Stromal cell of bone marrow (primary cell): Measurements from ENCODE around the gene SLC30A3.
"Not testable (repeated sequence)": the region's sequence is repeated elsewhere in the genome, so short reads cannot be mapped to it uniquely, and the experiment has no call there.

Experiments
- DNase-seq: peaks from one replicate; pipeline ENCODE4 v3.0.0-alpha.2; 2012; ENCODE audit warnings: low read depth

The SLC30A3 gene

DNA sequence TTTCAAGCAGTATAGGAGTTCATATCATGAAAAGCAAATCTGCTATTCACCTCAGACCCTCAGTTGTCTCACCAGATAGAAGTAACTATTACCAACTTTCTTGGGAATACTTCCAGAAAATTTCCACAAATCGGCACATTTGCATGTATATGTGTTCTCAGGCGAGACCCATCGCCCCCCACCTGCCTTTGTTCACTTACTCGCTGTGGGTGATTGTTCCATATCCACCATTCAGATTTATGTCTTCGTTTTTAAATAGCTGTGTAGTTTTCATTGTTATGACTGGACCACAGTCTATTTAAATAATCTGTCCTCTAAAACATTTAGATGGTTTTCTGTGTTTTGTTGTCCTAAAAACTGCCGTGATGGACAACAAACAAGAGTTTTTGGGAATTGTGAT lies 22.6 kb upstream of the SLC30A3 start:
- DNase-seq, result no peak

DNA sequence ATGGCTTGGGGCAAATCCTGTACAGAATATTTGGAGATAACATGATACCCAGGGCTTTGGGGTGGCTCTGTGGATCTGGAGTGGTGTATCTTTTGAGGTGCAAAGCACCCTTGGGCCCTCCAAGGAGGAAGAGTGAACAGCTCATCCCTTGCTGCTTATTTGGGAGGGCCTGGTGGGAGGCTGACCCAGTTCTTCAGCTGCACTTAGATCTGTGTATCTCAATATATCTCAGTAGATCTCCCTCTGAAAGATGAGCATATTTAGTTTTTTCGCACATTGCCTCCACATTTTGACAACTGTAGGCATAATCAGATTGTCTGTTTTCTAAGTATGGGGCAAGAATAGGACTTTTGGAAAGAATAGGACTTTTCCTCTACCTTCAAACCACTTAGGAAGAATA lies 22.1 kb upstream of the SLC30A3 start:
- DNase-seq, result no peak

DNA sequence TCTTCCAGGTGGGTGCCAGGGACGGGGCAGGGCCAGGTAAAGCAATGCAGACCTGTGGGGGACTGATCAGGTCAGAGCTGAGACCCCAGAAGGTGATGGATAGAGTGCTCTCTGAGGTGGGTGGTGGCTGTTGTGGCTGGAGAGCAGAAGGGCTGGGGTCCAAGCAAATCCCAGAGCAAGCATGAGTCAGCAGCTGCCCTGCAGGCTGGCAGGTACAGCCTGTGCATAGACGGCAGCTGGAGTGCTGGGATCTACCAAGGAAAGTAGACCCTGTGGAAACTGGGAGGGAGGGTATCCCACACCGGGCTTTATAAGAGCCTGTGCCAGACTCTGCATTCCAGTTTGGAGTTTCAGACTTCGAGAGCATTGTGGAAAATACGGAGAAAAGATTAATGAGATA lies 20.0 kb upstream of the SLC30A3 start:
- DNase-seq, result no peak

DNA sequence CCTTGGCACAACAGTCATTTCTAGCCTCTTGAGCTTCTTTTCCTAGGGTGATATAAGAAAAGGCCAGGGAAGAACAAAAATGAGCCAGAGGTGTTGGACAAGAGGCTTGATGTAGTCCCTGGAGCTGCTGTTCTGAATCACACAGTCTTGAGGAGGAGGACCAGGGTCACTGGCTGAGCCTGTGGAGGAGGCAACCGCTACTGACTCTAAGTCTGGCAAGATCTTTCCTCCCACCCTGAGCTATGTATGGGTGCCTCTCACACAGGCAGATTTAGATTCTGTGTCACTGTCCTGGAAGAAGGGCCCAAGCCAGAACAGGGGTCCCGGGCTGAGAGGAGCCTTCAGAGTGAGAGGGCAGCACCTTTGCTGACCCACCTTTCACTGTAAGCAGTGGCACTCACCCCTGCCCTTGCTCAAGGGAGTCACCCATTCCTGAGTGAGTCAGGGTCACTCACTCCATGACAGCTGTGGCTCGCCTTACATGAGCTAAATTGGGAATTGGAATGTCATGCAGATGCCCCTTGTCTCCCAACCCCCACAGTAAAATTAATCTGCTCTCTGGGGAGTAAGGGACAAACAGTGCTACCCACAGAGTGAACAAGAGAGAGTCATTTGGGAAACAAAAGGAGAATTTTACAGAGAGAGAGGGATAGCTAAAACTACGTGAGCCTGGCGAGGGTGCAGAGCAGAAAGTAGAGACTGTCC lies 19.2 kb upstream of the SLC30A3 start, which contains the start of gene TRIM54:
TSS of gene TRIM54 (plus strand) at position 575 of the 705 bp plus-strand sequence. CDS start 303 bp downstream, outside the sequence.
- no peak for DNase-seq

DNA sequence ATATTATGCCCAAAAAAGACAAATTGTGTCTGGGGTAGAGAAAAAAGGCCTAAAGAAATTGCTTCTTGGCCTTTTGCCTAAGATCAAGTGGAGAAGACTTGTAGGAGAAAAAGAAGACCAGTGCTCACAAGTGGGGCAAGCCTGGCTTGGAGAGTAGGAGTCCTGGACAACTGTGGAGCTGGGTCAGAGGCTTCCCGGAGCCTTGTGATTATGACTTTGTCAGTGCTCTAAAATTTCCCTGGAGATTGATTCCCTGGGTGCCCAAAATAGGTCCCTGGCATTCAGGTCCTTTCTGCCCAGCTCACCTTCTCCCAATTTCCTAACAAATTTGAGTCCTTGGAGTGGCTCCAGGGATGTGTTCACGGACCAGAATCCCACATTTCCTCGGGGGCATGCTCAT lies 18.6 kb upstream of the SLC30A3 start:
- no peak for DNase-seq

DNA sequence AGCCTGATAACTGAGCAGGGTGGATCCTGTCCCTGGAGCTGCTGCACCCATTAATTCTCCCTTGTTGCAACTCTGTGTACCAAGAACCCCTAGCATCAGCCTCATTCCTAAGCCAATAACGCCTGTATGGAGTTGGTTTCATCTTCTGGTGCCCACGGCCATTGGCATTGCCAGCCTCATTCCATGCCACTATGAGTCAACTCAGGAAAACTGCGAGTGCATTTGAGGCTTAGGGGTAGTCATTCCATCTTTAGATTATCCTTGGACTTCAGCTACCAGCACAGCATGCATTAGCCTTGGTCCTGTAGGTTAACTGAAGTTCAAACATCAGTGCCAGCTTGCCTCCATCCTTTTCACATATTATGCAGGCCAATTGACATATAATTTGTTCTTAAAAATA lies 18.0 kb upstream of the SLC30A3 start:
- DNase-seq, result no peak

DNA sequence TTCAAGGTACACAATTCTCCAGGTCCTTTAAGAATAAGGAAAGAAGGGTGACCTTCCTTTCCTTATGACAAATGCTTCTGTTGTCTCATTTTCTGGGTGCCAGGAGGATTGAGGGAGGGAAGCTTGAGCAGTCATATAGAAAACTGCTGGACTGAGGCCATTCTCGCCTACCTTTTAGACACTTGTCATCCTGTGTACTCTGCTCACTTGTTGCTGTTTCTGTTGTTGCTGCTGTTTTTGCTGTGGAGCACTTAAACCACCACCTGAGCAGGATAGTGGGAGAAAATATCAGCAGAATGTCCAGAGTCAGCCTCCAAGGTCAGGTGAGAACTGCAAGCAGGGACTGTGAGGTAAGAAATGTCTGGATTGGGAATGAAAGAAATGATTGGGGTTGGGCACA lies 15.2 kb upstream of the SLC30A3 start:
- no peak for DNase-seq

DNA sequence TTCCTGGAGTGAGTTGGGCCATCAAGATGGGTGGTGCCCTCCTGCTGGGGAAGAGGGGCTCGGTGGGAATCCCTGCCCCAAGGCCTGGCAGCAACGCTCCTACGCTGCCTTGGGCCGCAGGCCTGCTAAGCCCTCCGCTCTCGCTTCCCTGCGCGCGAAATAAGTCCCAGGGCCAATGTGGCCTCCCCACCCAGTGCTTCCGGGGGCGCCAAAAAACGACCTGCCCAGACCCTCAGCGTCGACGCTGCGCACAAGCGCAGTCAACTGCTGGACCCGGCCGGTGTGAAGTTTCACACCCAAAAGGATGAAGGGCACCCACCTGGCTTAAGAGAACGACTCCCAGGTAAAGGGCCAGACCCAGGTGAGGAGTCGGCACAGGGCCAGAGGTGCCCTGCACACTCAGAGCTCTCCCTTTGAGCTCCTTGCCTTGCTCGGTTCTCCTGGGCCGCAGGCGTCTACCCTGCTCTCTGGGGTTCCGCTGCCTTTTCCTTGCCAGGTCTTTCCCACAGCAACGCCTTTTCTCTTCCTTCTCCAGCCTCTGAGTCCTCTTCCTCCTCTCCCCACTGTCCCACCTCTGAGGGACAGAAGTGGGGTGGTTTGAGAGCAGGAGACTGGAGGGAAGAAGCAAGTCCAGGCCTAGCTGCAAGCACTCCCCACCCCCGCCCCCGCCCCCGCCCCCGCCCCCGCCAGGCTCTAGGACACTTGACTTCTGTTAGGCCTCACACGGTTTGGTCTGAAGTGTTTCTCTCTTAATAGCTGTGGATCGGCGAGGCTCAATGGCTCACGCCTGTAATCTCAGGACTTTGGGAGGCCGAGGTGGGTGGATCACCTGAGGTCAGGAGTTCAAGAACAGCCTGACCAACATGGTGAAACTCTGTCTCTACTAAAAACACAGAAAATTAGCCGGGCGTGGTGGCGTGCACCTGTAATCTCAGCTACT lies 12.6 kb upstream of the SLC30A3 start, which contains the start of gene DNAJC5G:
TSS of gene DNAJC5G (plus strand) at position 223 of the 940 bp plus-strand sequence. CDS start 1,296 bp downstream, outside the sequence.
- DNase-seq, result no peak

DNA sequence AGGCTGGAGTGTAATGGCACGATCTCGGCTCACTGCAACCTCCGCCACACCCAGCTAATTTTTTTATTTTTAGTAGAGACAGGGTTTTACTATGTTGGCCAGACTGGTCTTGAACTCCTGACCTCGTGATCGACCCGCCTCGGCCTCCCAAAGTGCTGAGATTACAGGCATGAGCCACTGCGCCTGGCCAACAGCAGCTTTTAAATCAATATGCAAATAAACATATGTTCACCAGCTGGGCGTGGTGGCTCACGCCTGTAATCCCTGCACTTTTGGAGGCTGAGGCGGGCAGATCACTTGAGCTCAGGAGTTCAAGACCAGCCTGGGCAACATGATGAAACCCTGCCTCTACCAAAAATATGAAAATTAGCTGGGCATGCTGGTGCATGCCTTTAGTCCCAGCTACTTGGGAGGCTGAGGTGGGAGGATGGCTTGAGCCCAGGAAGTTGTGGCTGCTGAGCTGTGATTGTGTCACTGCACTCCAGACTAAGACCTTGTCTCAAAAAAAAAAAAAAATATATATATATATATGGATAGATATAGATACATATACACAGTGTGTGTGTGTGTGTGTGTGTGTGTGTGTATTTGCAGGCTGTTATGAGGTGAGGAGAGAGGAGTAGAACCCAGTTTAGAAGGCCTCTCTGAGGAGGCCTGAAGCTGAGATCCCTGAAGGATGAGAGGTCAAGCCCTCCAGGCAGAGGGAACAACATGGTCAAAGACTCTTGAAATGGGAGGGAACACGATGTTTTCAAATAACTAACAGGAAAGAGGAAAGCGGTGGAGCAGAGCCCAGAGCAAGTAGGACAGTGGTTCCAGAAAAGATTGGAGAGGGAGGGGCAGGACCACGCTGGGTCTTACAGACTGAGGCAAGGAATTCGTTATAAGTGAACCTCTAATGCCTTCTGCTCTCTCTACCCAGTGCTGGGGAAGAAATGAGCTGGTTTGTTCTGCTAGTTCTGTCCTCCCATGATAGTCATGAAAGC lies 10.0 kb upstream of the SLC30A3 start:
- not testable (repeated sequence) for DNase-seq

DNA sequence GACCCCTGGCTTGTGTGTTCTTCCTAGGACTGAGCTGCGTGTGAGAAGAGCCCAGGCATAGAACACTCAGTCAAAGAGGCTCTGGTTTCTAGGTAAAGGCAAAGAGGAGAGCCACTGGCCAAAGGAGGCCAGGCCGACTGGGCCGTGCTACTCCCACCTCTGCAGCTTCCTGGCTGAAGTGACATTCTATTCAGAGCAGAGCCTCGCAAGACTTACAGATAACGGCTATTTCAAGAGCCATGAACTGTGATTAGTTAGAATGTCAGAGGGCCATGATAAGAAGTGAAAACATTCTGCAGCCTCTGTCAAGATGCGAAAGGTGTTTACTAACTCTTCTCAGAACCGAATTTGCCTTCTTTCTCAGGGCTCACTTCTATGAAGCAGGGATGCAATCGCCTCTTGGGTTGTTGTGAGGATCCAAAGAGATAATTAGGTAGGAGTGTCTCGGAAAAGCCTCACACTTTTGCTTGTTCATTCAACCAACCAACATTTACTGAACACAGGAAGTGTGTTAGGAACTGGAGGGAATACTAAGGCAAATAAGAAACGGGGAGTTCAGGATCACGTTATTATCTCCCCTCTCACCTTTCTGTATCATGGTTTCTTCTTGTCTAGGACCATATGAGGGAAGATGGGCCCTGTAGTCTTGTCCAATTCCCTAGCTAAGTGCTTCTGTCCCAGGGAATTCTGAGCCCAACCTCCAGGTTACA lies 8.9 kb upstream of the SLC30A3 start:
- no peak for DNase-seq

DNA sequence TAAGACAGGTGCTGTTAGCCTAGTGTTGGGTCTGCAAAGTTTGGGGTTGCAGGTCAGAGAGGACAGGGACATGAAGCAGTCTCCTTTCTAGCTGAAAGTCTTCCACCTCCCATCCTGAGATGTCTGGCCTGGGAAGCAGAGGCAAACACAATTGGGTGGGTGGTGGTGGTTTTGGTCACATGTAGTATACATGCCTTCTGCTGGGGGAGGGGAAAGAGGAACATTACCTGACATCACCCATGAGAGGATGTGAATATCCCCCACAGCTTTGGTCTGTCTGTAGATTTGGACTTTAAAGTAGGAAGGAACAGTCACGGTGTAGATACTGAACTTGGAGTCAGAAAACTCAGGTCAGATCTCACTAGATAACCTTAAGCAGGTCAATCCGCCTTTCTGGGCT lies 7.8 kb upstream of the SLC30A3 start:
- no peak for DNase-seq

DNA sequence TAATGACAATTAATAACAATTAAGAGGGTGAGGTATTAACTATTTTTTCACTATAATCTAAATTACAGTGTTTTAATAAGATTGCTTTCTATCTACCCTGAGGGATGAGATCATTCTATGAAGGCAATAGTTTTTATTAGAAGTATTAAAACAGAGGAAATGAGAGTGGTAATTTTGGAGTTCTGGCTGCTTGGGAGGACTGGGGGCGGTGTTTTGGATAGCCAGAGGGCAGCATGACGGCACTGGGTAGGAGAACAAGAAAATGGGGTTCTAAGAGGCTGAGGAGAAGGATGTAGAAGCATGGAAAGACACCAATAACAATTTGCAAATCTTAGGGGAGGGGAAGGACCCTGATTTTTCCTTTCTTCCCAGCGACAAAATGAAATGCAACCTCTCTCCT lies 7.3 kb upstream of the SLC30A3 start:
- no peak for DNase-seq

DNA sequence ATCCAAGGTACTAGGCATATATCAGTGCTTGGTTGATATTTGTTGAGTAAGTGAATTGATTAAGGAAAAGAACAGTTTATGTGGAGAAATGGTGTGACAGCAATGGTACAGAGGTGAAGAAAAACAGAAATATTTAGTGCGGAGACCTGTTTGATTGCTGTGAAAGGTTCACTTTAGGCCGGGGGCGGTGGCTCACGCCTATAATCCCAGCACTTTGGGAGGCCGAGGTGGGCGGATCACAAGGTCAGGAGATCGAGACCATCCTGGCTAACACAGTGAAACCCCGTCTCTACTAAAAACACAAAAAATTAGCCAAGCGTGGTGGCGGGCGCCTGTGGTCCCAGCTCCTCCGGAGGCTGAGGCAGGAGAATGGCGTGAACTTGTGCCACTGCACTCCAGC lies 5.4 kb upstream of the SLC30A3 start:
- DNase-seq, result not testable (repeated sequence)

DNA sequence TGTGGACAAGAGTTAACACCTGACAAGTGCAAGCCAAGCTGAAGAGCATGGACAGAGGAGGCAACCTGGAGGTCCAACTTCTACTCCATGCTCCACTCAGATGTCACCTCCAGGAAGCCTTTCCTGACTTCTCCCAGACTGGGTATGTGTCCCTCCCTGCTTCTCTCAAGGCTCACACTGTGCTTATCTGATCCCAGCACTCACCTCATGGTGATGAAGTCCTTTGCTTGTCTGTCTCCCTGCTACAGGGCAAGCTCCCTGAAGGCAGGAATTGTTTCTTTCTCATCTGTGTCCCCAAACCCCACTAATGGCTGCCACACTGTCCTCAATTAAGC lies 2.7 kb upstream of the SLC30A3 start:
- DNase-seq, result no peak

DNA sequence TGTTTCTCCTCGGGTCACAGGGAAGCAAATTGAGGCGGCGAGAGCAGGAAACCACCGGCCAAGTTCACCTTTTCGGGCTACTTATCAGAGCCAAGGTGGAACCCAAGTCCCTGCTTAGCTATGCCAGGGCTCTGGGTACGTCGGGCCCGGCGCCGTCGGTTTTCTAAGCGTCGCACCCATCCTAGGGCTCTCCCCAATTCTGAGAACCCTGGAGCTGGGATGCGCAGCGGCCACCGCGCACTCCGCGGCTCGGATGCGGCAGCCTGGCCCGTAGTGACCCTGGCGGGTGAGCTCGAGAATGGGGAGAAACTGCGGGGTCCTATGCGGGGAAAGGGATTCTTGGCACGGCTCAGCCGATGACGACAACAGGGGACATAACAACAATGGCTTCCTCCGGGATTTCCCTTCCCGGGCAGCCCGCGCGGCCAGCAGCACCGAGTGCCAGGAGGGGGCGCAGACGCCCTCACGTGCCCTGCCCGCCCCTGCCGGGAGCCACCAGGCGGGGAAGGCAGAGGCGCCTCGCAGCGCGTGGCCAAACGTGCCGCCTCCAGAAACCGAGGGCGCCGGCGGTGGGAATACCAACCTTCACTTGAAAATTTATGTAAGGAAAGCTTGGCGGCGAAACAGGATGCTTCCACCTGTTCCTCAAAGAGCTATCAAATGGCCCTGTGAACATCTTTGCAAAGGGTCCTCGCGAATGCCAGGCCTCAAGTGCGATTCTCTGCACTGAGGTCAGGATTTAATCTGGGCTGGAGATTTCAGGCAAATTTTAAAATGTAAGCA lies 2.1 kb upstream of the SLC30A3 start:
- no peak for DNase-seq

DNA sequence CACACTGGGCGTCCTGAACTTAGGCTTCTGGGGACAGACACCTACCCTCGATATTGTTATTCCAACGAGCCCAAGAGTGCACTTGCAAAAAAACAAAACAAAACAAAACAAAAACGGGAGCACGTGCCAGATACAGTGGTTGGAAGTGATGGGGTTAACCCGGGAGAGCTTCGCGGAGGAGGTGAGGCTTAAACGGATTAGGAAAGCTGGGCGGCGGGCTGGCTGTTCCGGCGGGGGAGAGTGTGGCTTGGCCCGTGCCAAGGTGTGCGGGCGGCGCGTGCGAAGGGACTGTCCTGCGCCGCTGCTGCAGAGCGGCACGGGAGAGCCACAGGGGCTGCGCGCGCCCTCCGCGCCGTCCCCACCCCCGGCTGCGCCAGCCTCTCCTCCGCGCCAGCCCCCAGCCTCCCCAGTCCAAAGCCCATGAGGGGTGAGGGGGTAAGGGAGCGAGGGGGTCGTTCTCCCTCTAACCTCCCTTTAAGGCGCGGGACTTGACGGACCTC lies 1.5 kb upstream of the SLC30A3 start:
- no peak for DNase-seq

DNA sequence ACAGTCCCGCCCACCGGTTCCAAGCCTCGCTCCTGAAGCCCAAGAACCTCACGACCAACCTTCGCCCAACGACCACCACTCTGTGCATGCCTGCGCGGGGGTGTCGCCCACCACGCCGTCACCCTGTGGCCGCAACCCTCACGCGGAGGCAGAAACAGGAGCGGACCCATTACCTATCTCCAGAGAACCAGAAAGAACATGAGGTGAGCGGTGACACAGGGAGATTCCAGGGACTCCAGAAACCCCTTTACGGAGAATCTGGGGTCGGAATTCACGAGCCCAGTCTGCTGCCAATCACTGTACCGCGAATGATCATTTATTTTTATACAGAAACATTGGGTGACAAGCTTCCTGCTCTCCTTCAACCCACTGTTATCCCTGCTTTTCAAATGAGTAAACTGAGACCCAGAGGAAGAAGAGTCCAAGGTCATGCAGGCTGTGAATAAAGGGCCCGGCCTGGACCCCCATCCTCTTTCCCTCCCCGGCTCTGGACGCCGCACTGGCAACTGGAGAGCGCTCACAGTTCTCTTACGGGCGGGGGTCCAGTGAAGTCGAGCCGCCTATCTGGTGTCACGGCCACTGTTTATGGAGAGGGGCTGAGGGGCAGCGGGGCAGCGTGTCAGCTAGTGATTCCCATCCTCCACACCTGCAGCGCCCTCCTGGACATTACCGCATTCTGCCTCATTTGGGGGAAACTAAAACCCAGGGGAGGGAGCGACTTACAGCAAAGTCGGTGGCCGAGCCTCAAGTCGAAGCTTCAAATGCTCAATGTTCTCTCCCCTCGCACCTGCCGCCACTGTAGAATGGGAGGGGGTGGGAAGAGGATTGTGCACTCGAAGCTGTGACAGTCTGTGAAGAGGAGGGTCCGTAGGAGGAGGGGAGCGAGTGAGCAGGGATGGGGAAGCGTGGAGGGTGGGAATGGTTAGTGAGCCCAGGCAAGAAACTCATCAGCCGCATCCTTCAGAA lies 723 bp upstream of the SLC30A3 start:
- DNase-seq, result no peak

DNA sequence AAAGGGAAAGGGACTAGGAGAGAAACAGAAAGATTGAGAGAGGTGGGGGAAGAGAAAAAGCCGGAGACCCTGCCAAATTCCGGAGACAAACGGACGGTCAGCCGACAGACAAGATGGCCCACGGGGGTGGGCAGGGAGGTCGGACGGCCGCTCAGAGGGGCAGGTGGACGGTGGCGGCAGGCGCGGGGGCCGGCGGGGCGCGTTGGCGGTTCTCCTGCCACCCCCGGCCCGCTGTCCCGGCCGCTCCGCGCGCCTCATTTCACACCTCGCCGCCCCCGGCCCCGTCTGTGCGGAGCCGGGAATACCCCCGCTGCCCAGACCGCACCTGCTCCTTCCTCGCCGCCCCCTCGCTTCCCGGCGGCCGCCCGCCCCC lies 935 bp downstream of the SLC30A3 start:
- DNase-seq, result no peak

DNA sequence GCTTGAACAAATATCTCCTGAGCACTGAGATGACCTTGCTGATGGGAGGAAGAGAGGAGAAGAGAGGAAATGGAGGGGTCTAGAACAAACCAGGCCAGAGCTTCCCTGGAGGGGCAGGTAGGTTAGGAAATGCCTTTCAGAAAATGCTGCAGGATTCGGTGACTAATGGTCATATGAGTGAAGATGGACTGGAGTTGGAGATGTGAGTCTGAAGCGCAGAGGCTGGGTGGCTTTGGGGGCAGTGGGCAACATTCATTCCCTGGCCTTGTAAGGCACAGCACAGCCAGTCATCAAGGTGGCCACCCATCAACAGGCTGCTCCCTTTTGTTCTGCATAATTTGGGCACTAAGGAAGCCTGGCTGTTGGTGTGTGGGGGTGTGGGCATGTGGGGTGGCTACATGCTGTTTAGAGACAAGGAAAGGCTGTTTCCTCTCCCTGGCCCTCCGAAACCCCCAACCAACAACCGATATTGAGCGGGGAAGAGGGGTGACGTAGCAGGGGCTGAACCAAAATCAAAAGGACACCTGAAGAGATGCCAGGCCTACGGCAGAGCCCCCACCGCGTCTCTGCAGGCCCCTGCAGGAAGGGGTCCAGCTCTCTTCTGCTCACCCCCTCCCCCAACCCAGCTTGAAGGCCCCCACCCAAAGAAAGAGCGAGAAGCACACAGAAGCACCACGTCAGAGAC lies 1.5 kb downstream of the SLC30A3 start:
- DNase-seq, result no peak
